SU-DHL-6 (cell line): ENCODE results near the gene PITPNB.

Experiments used
- CTCF ChIP-seq: fragments of 200-600 bp; sonication (generic); IDR thresholded peaks from one replicate; pipeline ENCODE4 v1.5.1; 2017; ENCODE audit warnings: antibody characterized with exemption, mild to moderate bottlenecking, low read length, moderate library complexity; ENCODE audit not compliant: insufficient read depth, poor library complexity, severe bottlenecking
- EZH2phosphoT487 ChIP-seq: fragments of 200-600 bp; sonication (generic), shearing (Covaris generic); conservative IDR thresholded peaks from 2 replicates; pipeline ENCODE4 v1.6.1; 2018; ENCODE audit warnings: mild to moderate bottlenecking, antibody characterized with exemption, low read length, moderate library complexity, mixed read lengths

DNA sequence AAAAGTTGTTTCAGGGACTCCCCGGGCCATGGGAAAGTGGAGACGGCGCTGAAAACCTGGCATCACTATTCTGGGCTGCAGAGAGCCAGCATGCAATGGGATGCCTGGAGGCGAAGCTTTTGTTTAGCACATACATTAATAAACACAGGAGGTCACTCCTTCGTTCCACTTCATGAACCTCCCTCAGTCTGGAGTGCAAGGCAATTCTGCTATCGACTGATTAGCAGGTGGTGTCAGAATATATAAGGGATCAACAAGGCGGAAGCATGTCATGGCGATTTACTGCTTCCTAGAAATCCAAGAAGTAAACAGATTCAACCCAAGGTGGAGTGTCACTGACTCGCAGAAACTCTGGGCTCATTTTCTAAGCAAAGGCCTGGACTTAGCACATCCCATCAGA lies 72.1 kb downstream of the PITPNB start:
- TF ChIP-seq CTCF (no peak), EZH2phosphoT487 (no peak)
